ENCODE measurements around the gene MRPL39. TPM values are rescaled to one million over a fixed set of nuclear protein-coding genes. Genes with fewer than 3 reads are reported as not detected.

MRPL39 gene
- 10 to 100 TPM; 71.7 to 73.6 TPM for total RNA-seq

- Mint-ChIP-seq H3K4me1 (ENCODE audit: low read depth) (peaks cover 41% of the 10 kb centered on the region), H3K4me3 (peak within 1 kb of the TSS; percentile 97), H3K27ac (peak within 1 kb of the TSS; percentile 91), H3K36me3 (peaks cover 18% of the 10 kb centered on the region), H3K9me3 (no peaks in the 10 kb centered on the region), H3K27me3 (no peaks in the 10 kb centered on the region)
- DNase-seq = peak; percentile 93
- ChIA-PET CTCF (interaction anchor here (0.7 to 4.3 kb wide), 38 partner anchors 9 to 274 kb away, joined by 3 to 78 read pairs (median 5); partner anchors contain the start of genes ATP5PF, GABPA and JAM2), POLR2A (interaction anchor here (0.7 to 1.7 kb wide), 4 partner anchors 127 to 194 kb away, joined by 3 to 7 read pairs (median 4); partner anchors contain the start of genes ATP5PF and GABPA)
- intact Hi-C loops (cut with micrococcal nuclease) = loop anchor here (1.0 to 10.0 kb wide), 10 partner anchors 32 to 562 kb away; partner anchors contain the start of genes ATP5PF, GABPA and JAM2
Measured at GRCh38 chr21:25607151-25608043, at the start of gene MRPL39. MRPL39 (minus strand) TSS chr21:25607481; CDS start chr21:25607475, 6 bp downstream.

- intact Hi-C loops (cut with micrococcal nuclease) = no loop called here
- ChIA-PET POLR2A (no interaction called here), CTCF (interaction anchor here (1.1 kb wide), 1 partner anchor 48 kb away, joined by 3 read pairs; no protein-coding TSS in a partner anchor)
- no peaks in the 10 kb centered on the region for H3K36me3 Mint-ChIP-seq
- peaks cover 3% of the 10 kb centered on the region for H3K9me3 Mint-ChIP-seq
- H3K4me1 Mint-ChIP-seq (ENCODE audit: low read depth) = no peaks in the 10 kb centered on the region
- DNase-seq = no peak
- H3K27ac Mint-ChIP-seq = no peak overlapping the region
- no peaks in the 10 kb centered on the region for H3K27me3 Mint-ChIP-seq
- H3K4me3 Mint-ChIP-seq = no peak overlapping the region
Measured at GRCh38 chr21:25656412-25656811, 49.1 kb upstream of the MRPL39 start.

GRCh38 chr21:25649146-25649545 is 41.9 kb upstream of the MRPL39 start:
- Mint-ChIP-seq H3K4me1 (ENCODE audit: low read depth) (no peaks in the 10 kb centered on the region), H3K4me3 (no peak overlapping the region), H3K36me3 (no peaks in the 10 kb centered on the region), H3K9me3 (no peaks in the 10 kb centered on the region), H3K27ac (no peak overlapping the region), H3K27me3 (peaks cover 2% of the 10 kb centered on the region)
- no peak for DNase-seq
- CTCF ChIA-PET = no interaction called here
- POLR2A ChIA-PET = no interaction called here
- intact Hi-C loops (cut with micrococcal nuclease) = no loop called here

- Mint-ChIP-seq H3K4me3 (no peak overlapping the region), H3K9me3 (no peaks in the 10 kb centered on the region)
Measured at GRCh38 chr21:25647647-25648046, 40.4 kb upstream of the MRPL39 start.

GRCh38 chr21:25646474-25646873 is 39.2 kb upstream of the MRPL39 start:
- Mint-ChIP-seq H3K27me3 (peaks cover 2% of the 10 kb centered on the region), H3K9me3 (no peaks in the 10 kb centered on the region), H3K27ac (no peak overlapping the region), H3K36me3 (no peaks in the 10 kb centered on the region), H3K4me1 (ENCODE audit: low read depth) (no peaks in the 10 kb centered on the region), H3K4me3 (no peak overlapping the region)
- DNase-seq = no peak
- ChIA-PET CTCF (no interaction called here), POLR2A (no interaction called here)
- intact Hi-C loops (cut with micrococcal nuclease) = no loop called here

More at GRCh38 chr21:25647647-25648046, 40.4 kb upstream of the MRPL39 start:
- intact Hi-C loops (cut with micrococcal nuclease) = no loop called here
- Mint-ChIP-seq H3K27ac (no peak overlapping the region), H3K36me3 (no peaks in the 10 kb centered on the region), H3K27me3 (peaks cover 2% of the 10 kb centered on the region), H3K4me1 (ENCODE audit: low read depth) (no peaks in the 10 kb centered on the region)
- no peak for DNase-seq
- CTCF ChIA-PET = no interaction called here
- POLR2A ChIA-PET = no interaction called here

- POLR2A ChIA-PET = no interaction called here
- intact Hi-C loops (cut with micrococcal nuclease) = loop anchor here (2.0 kb wide), 1 partner anchor 65 kb away; no protein-coding TSS in a partner anchor
- no peaks in the 10 kb centered on the region for H3K9me3 Mint-ChIP-seq
- H3K27me3 Mint-ChIP-seq = peaks cover 11% of the 10 kb centered on the region
- H3K4me3 Mint-ChIP-seq = no peak overlapping the region
- CTCF ChIA-PET = interaction anchor here (1.9 kb wide), 1 partner anchor 35 kb away, joined by 7 read pairs; no protein-coding TSS in a partner anchor
- H3K36me3 Mint-ChIP-seq = no peaks in the 10 kb centered on the region
- H3K4me1 Mint-ChIP-seq (ENCODE audit: low read depth) = peaks cover 12% of the 10 kb centered on the region
- no peak overlapping the region for H3K27ac Mint-ChIP-seq
- no peak for DNase-seq
Measured at GRCh38 chr21:25643486-25643885, 36.2 kb upstream of the MRPL39 start.

GRCh38 chr21:25640943-25641292 is 33.6 kb upstream of the MRPL39 start:
- H3K36me3 Mint-ChIP-seq = no peaks in the 10 kb centered on the region
- DNase-seq = no peak
- no peaks in the 10 kb centered on the region for H3K9me3 Mint-ChIP-seq
- H3K27ac Mint-ChIP-seq = no peak overlapping the region
- peak overlapping the region; percentile 53 for H3K4me3 Mint-ChIP-seq
- peaks cover 15% of the 10 kb centered on the region for H3K27me3 Mint-ChIP-seq
- H3K4me1 Mint-ChIP-seq (ENCODE audit: low read depth) = peaks cover 23% of the 10 kb centered on the region
- ChIA-PET CTCF (interaction anchor here (0.7 kb wide), 1 partner anchor 82 kb away, joined by 4 read pairs; no protein-coding TSS in a partner anchor), POLR2A (interaction anchor here (1.0 kb wide), 1 partner anchor 32 kb away, joined by 3 read pairs; no protein-coding TSS in a partner anchor)
- intact Hi-C loops (cut with micrococcal nuclease) = no loop called here

- intact Hi-C loops (cut with micrococcal nuclease) = no loop called here
- ChIA-PET POLR2A (interaction anchor here (1.0 kb wide), 1 partner anchor 32 kb away, joined by 3 read pairs; no protein-coding TSS in a partner anchor), CTCF (interaction anchor here (0.7 kb wide), 1 partner anchor 83 kb away, joined by 4 read pairs; no protein-coding TSS in a partner anchor)
- Mint-ChIP-seq H3K9me3 (no peaks in the 10 kb centered on the region), H3K27me3 (peaks cover 18% of the 10 kb centered on the region), H3K4me1 (ENCODE audit: low read depth) (peaks cover 25% of the 10 kb centered on the region), H3K36me3 (no peaks in the 10 kb centered on the region), H3K4me3 (peak overlapping the region; percentile 57), H3K27ac (no peak overlapping the region)
- DNase-seq = peak; percentile 18
Measured at GRCh38 chr21:25640202-25640942, 33.1 kb upstream of the MRPL39 start.

- peaks cover 30% of the 10 kb centered on the region for H3K4me1 Mint-ChIP-seq (ENCODE audit: low read depth)
- H3K9me3 Mint-ChIP-seq = no peaks in the 10 kb centered on the region
- no peaks in the 10 kb centered on the region for H3K36me3 Mint-ChIP-seq
- CTCF ChIA-PET = interaction anchor here (0.8 to 2.4 kb wide), 2 partner anchors 31 to 69 kb away, joined by 4 to 23 read pairs; no protein-coding TSS in a partner anchor
- DNase-seq = peak; percentile 58
- POLR2A ChIA-PET = interaction anchor here (1.0 kb wide), 1 partner anchor 31 kb away, joined by 3 read pairs; no protein-coding TSS in a partner anchor
- H3K4me3 Mint-ChIP-seq = peak overlapping the region; percentile 57
- H3K27me3 Mint-ChIP-seq = peaks cover 25% of the 10 kb centered on the region
- intact Hi-C loops (cut with micrococcal nuclease) = loop anchor here (1.0 kb wide), 2 partner anchors 31 to 95 kb away; partner anchors contain the start of genes ATP5PF and GABPA
- no peak overlapping the region for H3K27ac Mint-ChIP-seq
Measured at GRCh38 chr21:25639551-25640201, 32.4 kb upstream of the MRPL39 start.

GRCh38 chr21:25638660-25639550 is 31.6 kb upstream of the MRPL39 start, which contains the start of gene JAM2:
JAM2 (plus strand) TSS chr21:25639258; CDS start chr21:25639822, 564 bp downstream.
- H3K36me3 Mint-ChIP-seq = no peaks in the 10 kb centered on the region
- DNase-seq = peak; percentile 61
- ChIA-PET POLR2A (no interaction called here), CTCF (interaction anchor here (0.8 to 2.4 kb wide), 4 partner anchors 31 to 163 kb away, joined by 3 to 23 read pairs (median 4); no protein-coding TSS in a partner anchor)
- peaks cover 26% of the 10 kb centered on the region for H3K27me3 Mint-ChIP-seq
- H3K9me3 Mint-ChIP-seq = no peaks in the 10 kb centered on the region
- peaks cover 30% of the 10 kb centered on the region for H3K4me1 Mint-ChIP-seq (ENCODE audit: low read depth)
- intact Hi-C loops (cut with micrococcal nuclease) = loop anchor here (1.0 kb wide), 2 partner anchors 31 to 95 kb away; partner anchors contain the start of genes ATP5PF and GABPA
- peak within 1 kb of the TSS; percentile 57 for H3K4me3 Mint-ChIP-seq
- no peak within 1 kb of the TSS for H3K27ac Mint-ChIP-seq

All from activated CD4-positive, alpha-beta memory T cell treated with anti-CD3 and anti-CD28 coated beads for 36 hours (primary cell).